GM21528 (cell line): ENCODE measurements around the gene QRFPR.
"Not testable (repeated sequence)": the region's sequence is repeated elsewhere in the genome, so short reads cannot be mapped to it uniquely, and the experiment has no call there.

Experiments used
- ATAC-seq: cut with Tn5 transposase; IDR thresholded peaks from one replicate; pipeline ENCODE4 v1.9.1; 2021; ENCODE audit warnings: mild to moderate bottlenecking, moderate library complexity; ENCODE audit not compliant: unreplicated experiment, low FRiP score

The QRFPR gene

DNA sequence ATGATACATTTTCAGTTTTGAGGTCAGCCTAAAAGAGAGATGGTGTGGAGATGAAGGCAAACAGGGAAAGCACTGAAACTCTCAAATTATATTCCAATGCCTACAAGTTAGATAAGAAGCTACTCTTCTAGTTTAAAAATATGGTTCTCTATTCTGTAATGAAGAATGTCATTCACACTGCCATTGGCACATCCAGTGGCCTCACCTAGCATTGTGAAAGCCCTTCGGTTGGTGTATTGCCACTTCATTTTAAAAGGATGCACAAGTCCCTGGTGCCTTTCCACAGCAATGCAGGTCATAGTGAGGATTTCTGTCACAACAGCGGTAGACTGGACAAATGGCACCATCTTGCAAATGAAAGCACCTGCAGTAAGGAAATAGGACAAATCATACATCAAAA, 40.6 kb downstream of the QRFPR start:
- no peak for ATAC-seq

DNA sequence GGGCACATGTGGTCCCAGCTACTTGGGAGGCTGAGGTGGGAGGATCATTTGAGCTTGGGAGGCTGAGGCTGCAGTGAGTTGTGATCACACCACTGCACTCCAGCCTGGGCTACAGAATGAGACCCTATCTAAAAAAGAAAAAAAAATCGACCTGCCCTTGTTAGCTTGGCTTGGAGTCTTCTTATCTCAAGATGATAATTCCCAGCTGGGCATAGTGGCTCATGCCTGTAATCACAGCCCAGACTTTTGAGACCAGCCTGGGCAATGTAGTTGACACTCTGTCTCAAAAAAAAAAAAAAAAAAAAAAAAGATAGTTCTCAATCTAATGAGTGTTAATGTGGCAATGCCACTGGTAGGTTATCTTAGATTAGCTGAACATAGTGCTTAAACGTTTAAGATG, 41.0 kb downstream of the QRFPR start:
- ATAC-seq = no peak

DNA sequence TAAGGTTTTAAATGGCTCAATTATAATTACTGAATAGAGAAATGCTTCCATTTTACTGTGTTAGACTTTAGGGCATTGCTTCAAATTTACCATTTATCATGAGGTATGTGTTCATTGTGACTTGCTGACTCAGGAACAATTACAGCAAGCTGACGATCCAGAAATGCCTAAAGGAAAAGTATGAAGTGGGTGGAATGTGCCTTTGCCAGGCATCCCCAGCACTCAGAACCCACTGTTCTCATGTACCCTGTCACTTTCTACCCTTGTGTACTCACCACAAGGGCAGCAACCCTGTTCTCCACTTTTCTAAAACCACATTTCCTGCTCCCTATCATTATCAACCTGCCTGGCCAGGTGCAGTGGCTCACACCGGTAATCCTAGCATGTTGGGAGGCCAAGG, 41.5 kb downstream of the QRFPR start:
- ATAC-seq = no peak

- ATAC-seq = no peak
Measured at GRCh38 chr4:121338518-121338917, 42.3 kb downstream of the QRFPR start.

GRCh38 chr4:121336706-121337105, 44.1 kb downstream of the QRFPR start:
- ATAC-seq = no peak

- ATAC-seq = no peak
Measured at GRCh38 chr4:121330180-121330665, 50.6 kb downstream of the QRFPR start.

- ATAC-seq = no peak
Measured at GRCh38 chr4:121326597-121326996, 54.2 kb downstream of the QRFPR start.

DNA sequence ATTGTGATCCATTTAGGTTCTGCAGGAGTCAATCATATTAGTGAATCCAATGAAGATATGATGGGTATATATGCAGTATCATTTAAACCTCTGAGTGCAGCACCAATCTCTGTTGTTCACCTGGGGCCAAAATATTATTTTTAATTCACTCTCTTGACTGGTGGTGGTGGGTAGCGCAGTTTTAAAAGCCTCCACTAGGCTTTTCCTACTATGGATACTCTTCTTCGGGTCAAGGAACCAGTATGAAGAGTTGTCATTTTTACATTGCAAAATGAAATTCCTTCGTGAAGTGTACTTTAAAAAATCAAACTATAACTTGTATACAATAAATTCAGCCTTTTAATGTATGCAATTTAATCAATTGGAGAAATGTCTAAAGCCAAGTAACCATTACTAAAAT, 56.5 kb downstream of the QRFPR start:
- no peak for ATAC-seq

DNA sequence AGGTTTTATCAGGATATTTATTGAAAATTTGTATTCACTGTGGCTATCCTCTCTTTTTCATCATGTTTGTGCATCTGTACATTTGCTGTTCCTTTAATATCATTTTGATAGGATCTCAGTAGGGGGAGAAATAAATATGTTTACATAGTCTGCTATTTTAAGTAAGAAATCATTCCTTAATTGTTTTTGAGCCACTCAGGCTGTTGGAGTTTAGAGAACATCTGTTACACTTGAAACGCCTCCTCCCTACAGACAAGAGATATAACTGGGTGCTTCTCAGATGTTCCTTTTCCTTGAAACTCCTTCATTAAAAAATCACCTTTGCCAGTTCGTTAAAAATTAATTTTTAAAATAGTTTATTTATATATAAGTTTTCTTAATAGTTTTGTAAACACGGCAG, 59.4 kb downstream of the QRFPR start:
- ATAC-seq = no peak

DNA sequence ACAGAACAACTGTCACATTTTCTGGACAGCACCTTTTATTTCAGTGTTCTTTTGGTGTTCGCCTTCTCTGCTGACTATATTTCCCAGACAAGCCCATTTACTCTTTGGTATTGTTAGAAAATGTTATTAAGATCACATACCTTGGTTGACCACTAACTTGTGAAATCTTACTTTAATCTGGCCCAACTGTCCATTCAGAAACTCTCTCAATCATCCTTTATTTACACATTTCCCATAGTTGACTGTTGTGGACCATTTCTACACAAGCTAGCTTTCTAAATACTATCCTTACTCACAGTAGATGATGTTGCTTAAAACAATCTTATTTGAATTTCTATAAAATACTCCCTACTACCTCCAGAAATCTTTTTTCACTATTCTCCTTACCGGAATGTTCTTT, 64.7 kb downstream of the QRFPR start:
- ATAC-seq = no peak

DNA sequence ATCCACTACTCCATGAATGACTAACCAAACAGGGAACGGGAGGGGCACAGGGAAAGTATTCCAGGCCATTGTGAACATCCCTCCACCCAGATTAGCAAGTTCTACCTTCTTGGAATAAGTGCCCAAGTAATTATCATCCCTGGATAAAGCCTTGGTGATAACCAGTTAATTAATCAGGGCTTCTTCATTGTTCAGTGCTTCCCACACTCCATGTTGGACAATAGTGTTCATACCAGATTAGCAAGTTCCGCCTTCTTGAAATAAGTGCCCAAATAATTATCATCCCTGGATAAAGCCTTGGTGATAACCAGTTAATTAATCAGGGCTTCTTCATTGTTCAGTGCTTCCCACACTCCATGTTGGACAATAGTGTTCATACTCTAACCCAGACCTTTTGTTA, 67.4 kb downstream of the QRFPR start:
- not testable (repeated sequence) for ATAC-seq

GRCh38 chr4:121308828-121309227, 72.0 kb downstream of the QRFPR start:
- ATAC-seq = no peak

- ATAC-seq = no peak
Measured at GRCh38 chr4:121308328-121308663, 72.5 kb downstream of the QRFPR start.

DNA sequence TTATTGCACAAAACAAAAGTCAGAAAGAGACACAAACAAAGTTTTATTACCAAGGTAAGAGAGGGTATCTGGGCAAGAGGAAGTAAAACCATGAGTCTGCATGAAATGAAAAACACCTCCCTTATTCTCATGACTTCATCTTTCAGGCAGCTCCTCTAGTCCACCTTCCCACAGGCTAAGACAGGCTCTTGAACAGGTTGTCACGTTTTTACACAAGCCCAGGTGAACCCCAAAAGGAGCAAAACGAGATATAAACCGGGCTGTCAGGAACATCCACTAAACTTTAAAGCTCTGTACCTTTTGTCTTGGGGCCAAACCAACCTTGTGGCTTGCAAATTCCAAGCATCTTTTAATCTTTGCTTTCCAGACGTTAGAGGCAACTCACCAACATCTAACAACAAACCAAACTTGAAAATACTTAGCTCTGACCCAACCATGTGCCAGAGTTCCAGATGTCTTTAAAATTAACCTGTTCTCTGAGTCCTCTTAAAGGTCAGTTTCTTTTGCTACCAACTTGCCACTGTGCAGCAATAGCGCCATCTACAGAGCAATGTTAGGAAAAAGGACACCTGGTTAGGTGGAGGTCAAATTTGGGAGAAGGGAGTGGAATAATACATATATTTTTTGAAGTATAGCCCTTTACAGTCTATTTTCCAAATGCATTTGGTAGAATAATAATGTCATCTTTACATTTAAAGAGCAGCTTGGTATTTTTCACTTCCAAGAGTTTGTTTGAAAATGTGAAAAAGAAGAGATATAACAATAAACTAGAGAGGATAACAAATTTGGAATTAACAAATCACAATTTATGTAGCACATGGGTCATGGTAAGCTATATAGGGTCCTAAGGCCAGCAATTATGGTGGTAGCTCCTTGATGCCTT, 73.1 kb downstream of the QRFPR start:
- peak; percentile 92 for ATAC-seq

DNA sequence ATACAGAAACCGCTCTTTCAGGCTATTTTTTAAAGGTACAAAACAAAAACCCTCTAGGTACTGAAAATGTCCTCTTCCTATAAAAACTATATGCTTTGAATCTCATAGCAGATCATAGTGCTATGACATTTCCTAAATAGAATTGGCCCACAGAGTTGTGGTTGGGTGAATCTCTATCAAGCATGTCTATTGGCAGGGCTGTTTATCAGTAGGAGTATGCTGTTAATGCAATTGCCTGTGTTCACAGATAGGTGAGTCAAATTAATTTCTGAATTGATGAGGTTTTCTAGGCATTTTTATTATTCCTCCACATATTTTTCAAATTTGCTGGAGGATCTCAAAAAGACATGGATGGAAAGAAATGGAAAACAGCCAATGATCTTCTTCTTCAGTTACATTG, 73.9 kb downstream of the QRFPR start:
- peak; percentile 45 for ATAC-seq

GRCh38 chr4:121304893-121305292, 75.9 kb downstream of the QRFPR start:
- no peak for ATAC-seq

- no peak for ATAC-seq
Measured at GRCh38 chr4:121299367-121299766, 81.5 kb downstream of the QRFPR start.

- ATAC-seq = no peak
Measured at GRCh38 chr4:121283319-121283718, 97.5 kb downstream of the QRFPR start.

DNA sequence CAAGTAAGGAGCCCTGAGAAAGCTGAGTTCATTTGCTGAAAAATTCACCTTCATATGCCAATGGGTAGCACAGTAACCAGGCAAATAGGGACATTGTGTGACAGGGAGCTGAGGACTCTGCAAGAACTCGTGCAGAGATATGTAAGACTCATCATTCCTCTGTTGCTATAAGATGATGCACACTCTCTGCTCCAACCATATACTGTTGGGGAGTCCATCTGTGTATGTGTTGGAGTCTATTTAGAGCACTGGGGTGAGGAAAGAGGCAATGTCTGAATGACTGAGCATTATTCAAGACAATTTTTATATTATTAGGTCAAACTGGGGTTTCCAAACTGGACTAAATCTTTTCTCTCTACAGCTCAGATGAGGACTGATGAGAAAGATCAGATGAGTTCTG, 100.4 kb downstream of the QRFPR start:
- ATAC-seq = no peak

GRCh38 chr4:121278811-121279368, 101.9 kb downstream of the QRFPR start:
- peak; percentile 88 for ATAC-seq
